SK-MEL-5 (cell line): ENCODE measurements around the gene BTBD10. TPM values are rescaled to one million over a fixed set of nuclear protein-coding genes. Genes with fewer than 3 reads are reported as not detected.
A peak's percentile ranks its signal among the peaks of the same experiment; 100 is the strongest.

ENCODE experiments used
- DNase-seq: peaks from one replicate; pipeline ENCODE4 v3.0.0-alpha.2; 2016; ENCODE audit warnings: low read depth, low spot score
- in situ Hi-C: cut with HindIII; loops from 2 replicates; pipeline ENCODE4 v1.10.0; 2016; ENCODE audit warnings: low sequenced_read_pairs, high pct_unique_total_duplicates, low pct_unique_long_range_greater_than_20kb
- polyA plus RNA-seq, 2 experiments: library from polyadenylated mRNA; depleted of rRNA; stranded (reverse); fragments of >200 nt; gene quantifications; 2 replicates each; pipeline ENCODE4 v1.2.3, GENCODE V29; 2015
- total RNA-seq: library from RNA; depleted of rRNA; stranded (reverse); fragments of >200 nt; shearing (Covaris generic); gene quantifications from 2 replicates; pipeline ENCODE4 v1.2.3, GENCODE V29; 2014; rRNA removed

The BTBD10 gene
- total RNA-seq: 90.9 and 101 TPM in 2 replicates
- 34.8 and 40.1 TPM in 2 replicates for polyA plus RNA-seq (2015; cell fraction: cytosol; rRNA removed)
- 23.4 and 27.8 TPM in 2 replicates for polyA plus RNA-seq (2015; cell fraction: nucleus; rRNA removed)

DNA sequence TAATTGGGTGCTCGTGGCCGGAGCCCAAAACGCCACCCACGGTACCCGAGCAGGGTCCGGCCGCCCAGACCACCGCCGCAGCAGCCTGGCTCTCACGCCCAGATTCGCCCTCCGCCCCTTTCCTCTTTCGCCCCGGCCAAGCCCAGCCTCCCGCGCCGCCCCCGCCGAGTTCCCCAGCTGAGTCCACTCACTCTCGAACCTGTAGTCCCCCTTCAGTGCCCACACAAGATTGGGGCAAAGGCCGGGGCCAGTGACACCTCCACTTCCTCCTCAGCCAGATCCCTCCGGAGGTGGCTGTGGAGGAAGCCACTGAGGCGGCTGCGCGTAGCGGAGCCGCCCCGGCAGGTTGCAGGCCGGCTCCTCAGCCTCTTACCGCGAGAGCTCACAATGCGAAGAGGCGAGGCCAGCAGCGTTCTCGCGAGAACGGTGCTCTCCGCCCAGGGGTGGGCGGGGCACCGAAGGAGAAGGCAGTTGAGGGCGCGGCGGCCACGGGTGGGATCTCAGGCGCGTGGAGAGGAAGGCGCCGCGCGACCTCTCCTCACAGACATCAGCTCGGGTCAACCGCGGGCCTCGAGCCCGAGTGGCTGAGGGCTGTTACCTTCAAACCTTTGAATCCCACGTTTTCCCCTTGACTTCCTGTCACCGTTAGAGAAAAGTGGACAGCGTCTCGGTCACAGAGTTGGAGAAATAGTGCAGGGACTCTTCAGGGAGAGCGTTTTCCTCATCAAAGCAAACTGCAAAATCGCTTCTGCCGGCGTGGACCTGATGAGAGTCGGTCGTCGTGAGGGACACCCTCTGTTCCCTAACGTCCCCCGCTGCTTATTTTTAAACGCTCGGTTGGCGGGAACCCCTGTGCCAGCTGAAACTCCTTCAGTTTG lies at the start of gene BTBD10:
Gene BTBD10 (minus strand): TSS at position 322 of the 878 bp plus-strand sequence. CDS start 18,098 bp downstream, outside the sequence.
- in situ Hi-C loops: no loop called here
- peak; percentile 94 for DNase-seq

GRCh38 chr11:13503393-13503792 lies 40.4 kb upstream of the BTBD10 start:
- in situ Hi-C loops: no loop called here
- DNase-seq: no peak

DNA sequence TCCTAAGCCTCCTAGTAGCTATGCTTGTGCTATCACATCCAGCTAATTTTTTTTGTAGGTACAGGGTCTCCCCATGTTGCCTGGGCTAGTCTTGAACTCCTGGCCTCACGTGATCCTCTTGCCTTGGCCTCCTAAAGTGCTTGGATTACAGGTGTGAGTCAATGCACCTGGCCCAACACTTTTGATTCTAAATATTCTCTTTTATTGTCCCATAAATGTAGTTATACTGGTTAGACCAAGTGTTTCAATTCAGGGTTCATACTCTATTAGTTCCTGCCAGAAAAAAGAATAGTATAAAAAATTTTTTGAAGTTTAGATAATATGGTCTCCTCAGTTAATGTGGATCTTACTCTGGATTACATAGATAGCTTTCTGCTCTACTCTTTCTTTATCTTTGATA lies 39.5 kb upstream of the BTBD10 start:
- in situ Hi-C loops: no loop called here
- no peak for DNase-seq

- no peak for DNase-seq
- in situ Hi-C loops: no loop called here
Measured at GRCh38 chr11:13495929-13496328, 32.9 kb upstream of the BTBD10 start, which contains the start of gene PTH. Gene PTH, minus strand, starts transcription at chr11:13495997. Its CDS starts 3,142 bp downstream, at chr11:13492855.

GRCh38 chr11:13494051-13494450 lies 31.0 kb upstream of the BTBD10 start:
- DNase-seq: no peak
- in situ Hi-C loops: no loop called here

GRCh38 chr11:13487661-13488030 lies 24.6 kb upstream of the BTBD10 start:
- in situ Hi-C loops: no loop called here
- peak; percentile 60 for DNase-seq

- peak; percentile 72 for DNase-seq
- in situ Hi-C loops: no loop called here
Measured at GRCh38 chr11:13486926-13487660, 24.1 kb upstream of the BTBD10 start.

GRCh38 chr11:13480198-13480597 lies 17.2 kb upstream of the BTBD10 start:
- in situ Hi-C loops: no loop called here
- no peak for DNase-seq

DNA sequence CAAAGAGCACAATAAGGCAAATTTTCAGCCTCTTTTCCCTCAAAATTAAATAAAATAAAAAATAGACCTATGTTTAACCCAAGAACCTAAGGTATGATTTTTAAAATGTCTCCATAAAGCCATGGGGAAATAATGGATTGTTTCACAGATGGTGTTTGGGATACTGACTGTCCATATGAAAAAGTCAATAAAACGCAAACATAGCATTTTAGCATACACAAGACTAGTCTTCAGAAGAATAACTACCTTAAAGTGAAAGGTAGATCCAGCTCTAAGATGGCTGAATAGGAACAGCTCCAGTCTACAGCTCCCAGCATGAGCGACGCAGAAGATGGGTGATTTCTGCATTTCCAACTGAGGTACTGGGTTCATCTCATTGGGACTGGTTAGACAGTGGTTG lies 16.7 kb upstream of the BTBD10 start:
- in situ Hi-C loops: no loop called here
- DNase-seq: no peak

- no peak for DNase-seq
Measured at GRCh38 chr11:13475091-13475490, 12.1 kb upstream of the BTBD10 start.

DNA sequence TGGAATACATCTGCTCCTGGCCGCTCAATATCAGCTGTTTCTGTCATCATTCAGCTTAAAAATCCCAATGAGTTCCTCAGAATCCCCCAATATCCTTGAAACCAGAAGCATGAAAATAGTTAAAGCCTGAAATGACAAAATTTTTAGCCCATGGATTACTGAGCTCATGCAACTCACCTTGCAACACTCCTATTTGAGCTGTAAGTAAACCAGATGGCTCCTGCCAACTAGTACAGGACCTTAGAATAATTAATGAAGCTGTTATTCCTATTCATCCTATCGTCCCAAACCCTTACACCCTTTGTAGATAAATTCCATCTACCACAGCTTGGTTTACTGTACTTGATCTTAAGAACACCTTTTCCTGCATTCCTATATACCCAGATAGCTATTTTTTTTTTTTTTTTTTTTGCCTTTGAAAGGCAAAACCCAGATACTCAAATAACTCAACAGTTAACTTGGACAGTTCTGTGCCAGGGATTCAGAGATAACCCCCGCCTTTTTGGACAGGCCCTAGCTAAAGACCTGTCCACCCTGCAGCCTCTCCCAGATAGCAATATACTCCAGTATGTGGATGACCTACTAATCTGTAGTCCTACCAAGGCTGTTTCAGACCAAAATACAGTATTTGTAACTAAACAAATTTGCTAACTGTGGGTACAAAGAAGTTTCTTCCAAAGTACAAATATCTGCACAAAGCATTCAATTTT lies 10.1 kb upstream of the BTBD10 start:
- DNase-seq: no peak
- in situ Hi-C loops: no loop called here

More at GRCh38 chr11:13475091-13475490, 12.1 kb upstream of the BTBD10 start:
- in situ Hi-C loops: no loop called here

- in situ Hi-C loops: no loop called here
- no peak for DNase-seq
Measured at GRCh38 chr11:13468750-13469149, 5.7 kb upstream of the BTBD10 start.

DNA sequence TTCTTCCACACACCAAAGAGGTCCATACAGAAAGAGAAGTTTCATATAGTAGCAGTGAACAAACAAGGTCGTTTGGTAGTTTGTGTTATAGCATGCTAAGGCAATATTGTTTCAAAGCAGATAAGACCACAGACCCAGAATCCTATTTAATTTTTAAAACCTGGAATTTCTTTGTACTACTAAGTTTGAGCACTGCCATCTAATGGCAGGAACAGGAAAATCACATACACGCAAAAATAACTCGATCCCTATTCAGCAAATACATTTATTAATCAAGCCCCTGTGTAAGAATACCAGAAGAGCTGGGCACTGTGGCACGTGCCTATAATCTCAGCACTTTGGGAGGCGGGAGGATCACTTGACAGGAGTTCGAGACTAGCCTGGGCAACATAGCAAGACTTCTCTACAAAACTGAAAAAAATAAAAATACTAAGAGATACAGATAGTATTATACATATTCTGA lies 2.9 kb upstream of the BTBD10 start:
- peak; percentile 73 for DNase-seq
- in situ Hi-C loops: no loop called here

- in situ Hi-C loops: no loop called here
- no peak for DNase-seq
Measured at GRCh38 chr11:13463779-13464290, 813 bp upstream of the BTBD10 start.

GRCh38 chr11:13462311-13462900 lies 616 bp downstream of the BTBD10 start:
- in situ Hi-C loops: no loop called here
- DNase-seq: peak; percentile 56

DNA sequence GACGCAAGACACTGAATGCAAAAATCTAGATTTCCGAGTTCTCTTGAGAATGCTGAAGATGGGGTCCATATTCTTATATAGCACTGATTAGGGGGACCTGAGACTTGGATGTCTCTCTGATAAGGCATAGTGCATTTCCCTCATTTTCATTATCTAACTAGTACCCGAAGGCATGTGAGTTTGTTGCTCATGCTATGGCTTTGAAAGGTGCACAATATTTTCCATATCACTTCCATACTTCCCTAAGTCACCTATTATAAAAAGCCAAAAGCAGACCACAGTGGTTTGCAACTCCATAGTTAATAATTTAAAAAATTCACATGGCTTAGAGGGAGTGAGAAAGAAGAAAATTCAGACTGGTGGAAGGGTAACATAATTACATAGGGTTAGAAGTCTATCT lies 1.7 kb downstream of the BTBD10 start:
- no peak for DNase-seq
- in situ Hi-C loops: no loop called here

DNA sequence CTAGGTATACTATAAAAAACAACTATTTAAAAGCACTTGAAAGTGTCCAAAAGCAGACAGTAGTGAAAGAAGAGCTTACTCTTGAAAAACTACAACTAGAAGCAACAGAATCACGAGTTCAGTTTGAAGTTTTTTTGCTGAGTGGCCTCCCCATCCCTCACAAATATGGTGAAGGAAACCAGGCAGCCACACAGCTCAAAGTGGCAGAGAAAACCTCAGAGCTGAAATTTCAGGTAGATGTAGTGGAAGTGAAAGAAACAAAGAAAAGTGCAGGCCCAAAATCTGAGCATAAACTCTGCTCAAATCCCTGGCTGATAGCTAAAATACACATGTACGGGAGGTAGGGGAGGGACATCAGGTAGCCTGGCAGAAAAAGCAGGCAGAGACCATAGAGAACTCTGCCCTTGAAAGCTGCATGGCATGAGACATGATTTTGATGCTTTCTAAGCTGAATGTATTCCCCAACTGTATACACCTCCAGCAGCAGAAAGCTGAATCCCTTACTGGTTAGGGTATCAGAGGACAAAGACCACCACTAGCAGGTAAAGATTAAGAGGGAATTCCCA lies 12.1 kb downstream of the BTBD10 start:
- in situ Hi-C loops: no loop called here
- no peak for DNase-seq
